SH-SY5Y (cell line): ENCODE results near the gene PROX1.

Source experiments
- GATA2 ChIP-seq: IDR thresholded peaks from 2 replicates; pipeline ENCODE4 v1.6.1; 2011; ENCODE audit warnings: mild to moderate bottlenecking, low read depth, low read length
- GATA3 ChIP-seq: IDR thresholded peaks from 2 replicates; pipeline ENCODE4 v1.6.1; 2011; ENCODE audit warnings: low read depth, mild to moderate bottlenecking, low read length, moderate library complexity

DNA sequence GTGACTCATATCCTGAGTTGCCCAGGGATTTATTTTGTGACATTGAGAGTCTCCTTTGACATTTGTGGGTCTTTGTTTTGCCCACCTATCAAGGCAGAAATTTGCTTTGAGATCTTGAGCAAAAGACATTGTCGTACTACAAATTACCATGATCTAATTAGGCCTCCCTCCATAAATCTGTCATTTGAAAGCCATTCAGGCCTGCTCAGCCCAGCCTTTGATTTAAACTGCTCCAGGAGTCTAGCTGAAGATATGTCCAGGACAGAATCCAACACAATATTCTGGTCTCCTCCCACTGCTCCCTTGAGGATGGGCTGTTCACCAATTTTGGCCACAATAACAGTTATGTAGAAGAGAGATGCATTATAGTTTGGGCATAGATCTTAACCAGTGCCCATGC, 86.7 kb downstream of the PROX1 start:
- TF ChIP-seq GATA2 (no peak), GATA3 (no peak)
